B cell (primary cell): Measurements from ENCODE around the gene LGI4. TPM values are rescaled to one million over a fixed set of nuclear protein-coding genes. Genes with fewer than 3 reads are reported as not detected.

Experiments
- ATAC-seq: fragments of 200-7000 bp; cut with Tn5 transposase; one replicate; pipeline ENCODE4 v1.10.0; 2021; ENCODE audit warnings: low read depth, mild to moderate bottlenecking, moderate number of reproducible peaks, moderate library complexity
- CTCF ChIA-PET: fragments of 350-600 bp; sonication (Branson Sonifier 250); formaldehyde crosslinking; loops from one replicate; lab custom pipeline; 2021; ENCODE audit warnings: antibody characterized with exemption, inconsistent platforms; lab: Charles Lee
- POLR2A ChIA-PET: fragments of 350-600 bp; sonication (Branson Sonifier 250); formaldehyde crosslinking; loops from one replicate; lab custom pipeline; 2021; ENCODE audit warnings: antibody characterized with exemption; lab: Charles Lee
- DNase-seq: peaks from one replicate; pipeline ENCODE4 v3.0.0; 2013
- H2AFZ ChIP-seq: 2 replicates; pipeline ENCODE4 v1.6.1; 2012; ENCODE audit warnings: mild to moderate bottlenecking, low read depth, low read length; ENCODE audit not compliant: insufficient read depth, poor library complexity, severe bottlenecking
- H3K27ac ChIP-seq, 2 donors: 1 replicate in 1 of 2; 2 replicates in 1 of 2; pipeline ENCODE4 v1.5.1; 2012 to 2013; ENCODE audit warnings: low read length in 2 of 2, mild to moderate bottlenecking in 2 of 2, moderate library complexity in 1 of 2
- H3K27me3 ChIP-seq, 4 experiments: fragments of 200-600 bp in 1 of 4; sonication (generic) in 1 of 4; replicated peaks in 1 of 4; 1 replicate in 2 of 4; 2 replicates in 2 of 4; pipeline versions ENCODE4 v1.6.1 to v1.7.0; 2013 to 2016; ENCODE audit warnings: low read length in 3 of 4, mild to moderate bottlenecking in 2 of 4, mixed read lengths in 1 of 4, moderate library complexity in 1 of 4; ENCODE audit not compliant: insufficient read depth in 4 of 4, control insufficient read depth in 3 of 4; ENCODE audit errors: control extremely low read depth in 1 of 4
- H3K36me3 ChIP-seq, 2 experiments: replicated peaks in 1 of 2; 1 replicate in 1 of 2; 2 replicates in 1 of 2; pipeline versions ENCODE4 v1.6.1 to v1.7.1; 2013; ENCODE audit warnings: low read length in 1 of 2; ENCODE audit not compliant: insufficient read depth in 2 of 2, control insufficient read depth in 1 of 2; ENCODE audit errors: control extremely low read depth in 1 of 2, extremely low read depth in 1 of 2
- H3K4me1 ChIP-seq, 2 donors: fragments of 200-600 bp in 1 of 2; sonication (generic) in 1 of 2; 1 replicate in 1 of 2; 2 replicates in 1 of 2; pipeline versions ENCODE4 v1.5.1 to v1.6.1; 2013 to 2017; ENCODE audit warnings: low read length in 2 of 2; ENCODE audit not compliant: control insufficient read depth in 2 of 2, insufficient read depth in 2 of 2
- H3K4me2 ChIP-seq: replicated peaks from 2 replicates; pipeline ENCODE3; 2012; ENCODE audit warnings: mild to moderate bottlenecking, low read depth, low read length; ENCODE audit not compliant: poor library complexity, severe bottlenecking
- H3K4me3 ChIP-seq, 5 experiments: fragments of 200-600 bp in 1 of 5; sonication (generic) in 1 of 5; 1 replicate in 3 of 5; 2 replicates in 2 of 5; pipeline versions ENCODE4 v1.5.1 to v1.7.0; 2011 to 2016; ENCODE audit warnings: low read length in 4 of 5, mild to moderate bottlenecking in 4 of 5, low read depth in 2 of 5, control low read depth in 1 of 5, moderate library complexity in 1 of 5; ENCODE audit not compliant: insufficient read depth in 1 of 5; ENCODE audit errors: control extremely low read depth in 1 of 5, extremely low read depth in 1 of 5
- H3K79me2 ChIP-seq: fragments of 200-600 bp; sonication (generic); one replicate; pipeline ENCODE4 v1.6.0; 2016; ENCODE audit warnings: low read length; ENCODE audit not compliant: control insufficient read depth, insufficient read depth
- H3K9ac ChIP-seq: fragments of 200-600 bp; sonication (generic); 2 replicates; pipeline ENCODE4 v1.6.1; 2017; ENCODE audit warnings: mild to moderate bottlenecking, low read length, moderate library complexity
- H3K9me3 ChIP-seq, 3 donors: one replicate each; pipeline versions ENCODE4 v1.6.1 to v1.7.1; 2013; ENCODE audit warnings: low read length in 2 of 3; ENCODE audit not compliant: control insufficient read depth in 2 of 3, insufficient read depth in 1 of 3; ENCODE audit errors: control extremely low read depth in 1 of 3
- H4K20me1 ChIP-seq: 2 replicates; pipeline ENCODE4 v1.6.0; 2012; ENCODE audit warnings: mild to moderate bottlenecking, low read length; ENCODE audit not compliant: insufficient read depth, control insufficient read depth, poor library complexity, severe bottlenecking
- H3K27ac Mint-ChIP-seq: one replicate; pipeline ENCODE4 v1.8.0; 2021; ENCODE audit warnings: mixed read lengths
- H3K27me3 Mint-ChIP-seq: one replicate; pipeline ENCODE4 v1.8.0; 2021; ENCODE audit warnings: mixed read lengths
- H3K4me1 Mint-ChIP-seq: one replicate; pipeline ENCODE4 v1.8.0; 2021; ENCODE audit warnings: mixed read lengths
- H3K4me3 Mint-ChIP-seq: one replicate; pipeline ENCODE4 v1.8.0; 2021; ENCODE audit warnings: mixed read lengths
- H3K9me3 Mint-ChIP-seq: one replicate; pipeline ENCODE4 v1.8.0; 2022; ENCODE audit warnings: mixed read lengths; ENCODE audit not compliant: insufficient read depth
- CTCF ChIP-seq: fragments of 200-600 bp; IDR thresholded peaks from one replicate; pipeline ENCODE4 v1.8.0; 2022; ENCODE audit warnings: antibody characterized with exemption, mild to moderate bottlenecking
- EZH2 ChIP-seq: IDR thresholded peaks from 2 replicates; pipeline ENCODE4 v1.6.1; 2012; ENCODE audit warnings: borderline replicate concordance, low read depth, mild to moderate bottlenecking, moderate library complexity, low read length; ENCODE audit not compliant: insufficient read depth, poor library complexity, severe bottlenecking
- WGBS: methylation state at CpG from one replicate; pipeline ENCODE4 v1.1.5; 2013; ENCODE audit warnings: missing lambda C conversion rate; ENCODE audit not compliant: insufficient coverage; 5-methylcytosine and 5-hydroxymethylcytosine counted together
- intact Hi-C: fragments of 100-400 bp; cut with micrococcal nuclease; formaldehyde crosslinking; loops from one replicate; pipeline ENCODE4 v1.10.0; 2022
- polyA plus RNA-seq: library from polyadenylated mRNA; depleted of rRNA; stranded (reverse); fragments of >200 nt; gene quantifications from 2 replicates; pipeline ENCODE4 v1.2.3, GENCODE V29; 2012
- total RNA-seq, 2 donors: library from RNA; stranded (reverse); fragments of 120-200 nt in 1 of 2; gene quantifications; 1 replicate in 1 of 2; 2 replicates in 1 of 2; pipeline versions ENCODE4 v1.2.3 to v1.2.4, GENCODE V29; 2013 to 2022

The LGI4 gene
- total and polyA plus RNA-seq, 2 donors (not counting 1 experiment from before 2014, with no cell fraction given): 0.40 to 0.59 TPM

DNA sequence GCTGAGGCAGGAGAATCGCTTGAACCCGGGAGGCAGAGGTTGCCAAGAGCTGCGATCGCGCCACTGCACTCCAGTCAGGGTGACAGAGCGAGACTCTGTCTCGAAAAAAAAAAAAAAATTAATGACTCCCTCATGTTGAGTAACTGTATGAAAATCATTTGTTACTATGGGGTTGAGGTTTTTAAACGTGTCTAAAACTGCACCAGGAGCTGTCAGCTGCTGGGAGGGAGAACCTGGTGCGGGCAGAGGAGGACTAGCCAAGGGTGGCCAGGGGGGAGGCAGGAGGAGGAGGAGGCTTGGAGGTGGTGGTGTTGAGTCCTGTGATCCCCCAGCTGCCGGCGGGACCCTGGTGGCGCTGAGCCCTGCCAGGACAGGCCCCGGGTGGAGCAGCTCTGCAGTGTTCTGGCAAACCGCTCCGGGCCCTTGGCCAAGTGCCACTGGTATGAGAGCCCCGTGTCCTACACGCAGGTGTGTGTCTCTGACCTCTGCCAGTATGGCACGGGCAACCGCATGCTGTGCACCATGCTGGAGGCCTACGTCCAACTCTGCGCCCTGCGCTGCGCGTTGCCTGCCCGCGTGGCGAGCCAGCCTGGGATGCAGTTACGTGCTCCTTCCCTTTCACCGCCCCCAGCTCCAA is 36.3 kb downstream of the LGI4 start:
- Histone ChIP-seq H3K36me3 (no peaks in the 10 kb centered on the region), H3K27ac (no peak overlapping the region), H3K4me1 (no peaks in the 10 kb centered on the region), H4K20me1 (no peaks in the 10 kb centered on the region), H3K9ac (no peak overlapping the region), H3K9me3 (no peaks in the 10 kb centered on the region), H2AFZ (no peak overlapping the region), H3K79me2 (no peaks in the 10 kb centered on the region), H3K4me2 (no peak overlapping the region), H3K27me3 (no peaks in the 10 kb centered on the region), H3K4me3 (no peak overlapping the region)
- 91% methylated on average over 26 of the region's 29 CpGs for WGBS
- intact Hi-C loops: no loop called here
- TF ChIP-seq EZH2 (no peak), CTCF (no peak)
- H3K4me1 Mint-ChIP-seq: no peaks in the 10 kb centered on the region
- ATAC-seq (no peak), DNase-seq (no peak)
- POLR2A ChIA-PET: no interaction called here
- no peaks in the 10 kb centered on the region for H3K9me3 Mint-ChIP-seq
- CTCF ChIA-PET: interaction anchor here (0.7 to 1.9 kb wide), 5 partner anchors 9 to 54 kb away, joined by 3 to 5 read pairs (median 4); no protein-coding TSS in a partner anchor
- no peak overlapping the region for H3K4me3 Mint-ChIP-seq
- H3K27me3 Mint-ChIP-seq: no peaks in the 10 kb centered on the region
- no peak overlapping the region for H3K27ac Mint-ChIP-seq

DNA sequence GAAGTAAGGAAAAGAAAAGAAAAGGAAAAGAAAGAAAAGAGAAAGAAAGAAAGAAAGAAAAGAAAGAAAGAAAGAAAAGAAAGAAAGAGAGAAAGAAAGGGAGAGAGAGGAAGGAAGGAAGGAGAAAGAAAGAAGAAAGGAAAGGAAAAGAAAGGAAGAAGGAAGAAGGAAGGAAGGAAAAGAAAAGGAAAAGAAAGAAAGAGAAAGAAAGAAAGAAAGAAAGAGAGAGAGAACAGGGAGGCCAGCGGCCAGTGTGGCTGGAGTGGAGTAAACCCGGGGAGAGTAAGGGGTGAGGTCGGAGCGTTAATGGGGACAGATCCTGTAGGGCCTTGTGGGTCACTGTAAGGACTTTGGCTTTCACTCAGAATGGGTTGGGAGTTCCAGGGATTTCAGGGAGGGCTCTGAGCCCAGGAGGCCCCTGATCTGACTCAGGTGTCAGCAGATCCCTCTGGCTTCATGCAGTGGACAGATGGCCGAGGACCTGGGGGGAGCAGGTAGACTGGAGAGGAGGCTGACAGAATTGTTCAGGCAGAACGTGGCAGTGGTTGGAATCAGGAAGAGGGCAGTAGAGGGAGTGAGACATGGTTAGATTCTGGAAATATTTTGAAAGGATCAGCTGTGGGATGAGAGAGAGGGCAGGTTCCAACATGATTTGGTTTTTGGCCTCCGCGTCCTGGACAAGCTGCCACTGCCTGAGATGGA is 39.0 kb downstream of the LGI4 start:
- Histone ChIP-seq H3K9ac (no peak overlapping the region), H2AFZ (no peak overlapping the region), H3K4me3 (no peak overlapping the region), H3K27ac (no peak overlapping the region), H3K4me2 (no peak overlapping the region), H4K20me1 (no peaks in the 10 kb centered on the region), H3K4me1 (peaks cover 3 to 7% of the 10 kb centered on the region in 2 donors), H3K79me2 (no peaks in the 10 kb centered on the region), H3K9me3 (no peaks in the 10 kb centered on the region), H3K36me3 (no peaks in the 10 kb centered on the region), H3K27me3 (no peaks in the 10 kb centered on the region)
- Mint-ChIP-seq H3K27ac (no peak overlapping the region), H3K4me3 (no peak overlapping the region), H3K27me3 (no peaks in the 10 kb centered on the region), H3K9me3 (no peaks in the 10 kb centered on the region), H3K4me1 (no peaks in the 10 kb centered on the region)
- TF ChIP-seq CTCF: peak; percentile 11
- no peak for TF ChIP-seq EZH2
- no peak for ATAC-seq
- DNase-seq: no peak
- WGBS: 94% methylated on average over 8 of the region's 8 CpGs
- ChIA-PET POLR2A (no interaction called here), CTCF (interaction anchor here (1.0 kb wide), 1 partner anchor 26 kb away, joined by 3 read pairs; no protein-coding TSS in a partner anchor)
- intact Hi-C loops: no loop called here
